Colonic mucosa (tissue), 4 donors: Measurements from ENCODE around the gene ARHGEF19. TPM values are rescaled to one million over a fixed set of nuclear protein-coding genes. Genes with fewer than 3 reads are reported as not detected.

Experiments
- DNase-seq: peaks from one replicate; pipeline ENCODE4 v3.0.0-alpha.2; 2020
- H3K27ac ChIP-seq: fragments of 200-600 bp; one replicate; pipeline ENCODE4 v1.8.0; 2021
- H3K27me3 ChIP-seq: fragments of 200-600 bp; one replicate; pipeline ENCODE4 v1.8.0; 2021
- H3K36me3 ChIP-seq: fragments of 200-600 bp; one replicate; pipeline ENCODE4 v1.8.0; 2021
- H3K4me1 ChIP-seq: fragments of 200-600 bp; one replicate; pipeline ENCODE4 v1.8.0; 2021; ENCODE audit warnings: mild to moderate bottlenecking
- H3K4me3 ChIP-seq: fragments of 200-600 bp; one replicate; pipeline ENCODE4 v1.8.0; 2021
- H3K9ac ChIP-seq, 2 donors: one replicate each; pipeline ENCODE4 v1.7.0; 2013; ENCODE audit warnings: control low read depth in 2 of 2, low read depth in 2 of 2, low read length in 2 of 2
- H3K9me3 ChIP-seq: fragments of 200-600 bp; one replicate; pipeline ENCODE4 v1.8.0; 2021
- intact Hi-C: fragments of 100-400 bp; cut with DNase I; formaldehyde crosslinking; loops from one replicate; pipeline ENCODE4 v1.14.1; 2022
- total RNA-seq, 2 donors: library from RNA; stranded (reverse); fragmentation: NEBNext Ultra II Directional in 1 of 2; extraction: Animal tissue kit (Norgen Biotek cat#: 25700) in 1 of 2; gene quantifications; one replicate each; pipeline ENCODE4 v1.2.1, GENCODE V29; 2021
- TF ChIP-seq, protein P1 (sequence below): fragments of 200-600 bp; IDR thresholded peaks from one replicate; pipeline ENCODE4 v1.8.0; 2022; ENCODE audit warnings: antibody characterized with exemption, mild to moderate bottlenecking
- donor health status: healthy.
- donor health status: DM: no; HTN: no; CAD: no.
- donor health status: DM: no; HTN: no; CAD: no.

Gene ARHGEF19
- total RNA-seq, 2 donors from 2014 or later, result 5.8 to 9.0 TPM

DNA sequence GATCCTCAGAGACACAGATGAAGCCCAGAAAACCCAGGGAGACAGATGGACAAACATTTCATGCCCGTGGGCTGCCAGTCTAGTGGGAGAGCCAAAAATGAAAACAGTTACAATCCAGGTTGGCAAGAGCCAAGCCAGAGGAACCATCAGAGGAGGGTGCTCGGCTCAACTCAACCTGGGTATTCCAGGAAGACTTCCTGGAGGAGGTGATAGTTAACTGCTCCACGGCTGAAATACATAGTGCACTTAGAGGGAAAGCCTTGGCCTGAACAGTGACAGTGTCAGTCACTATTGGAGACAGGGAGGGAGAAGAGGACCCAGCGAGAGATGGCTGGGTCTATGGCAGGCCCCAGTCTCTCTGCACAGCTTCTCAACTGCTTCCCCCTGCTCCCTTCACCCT lies 1.9 kb downstream of the ARHGEF19 start:
- TF ChIP-seq, protein P1, sequence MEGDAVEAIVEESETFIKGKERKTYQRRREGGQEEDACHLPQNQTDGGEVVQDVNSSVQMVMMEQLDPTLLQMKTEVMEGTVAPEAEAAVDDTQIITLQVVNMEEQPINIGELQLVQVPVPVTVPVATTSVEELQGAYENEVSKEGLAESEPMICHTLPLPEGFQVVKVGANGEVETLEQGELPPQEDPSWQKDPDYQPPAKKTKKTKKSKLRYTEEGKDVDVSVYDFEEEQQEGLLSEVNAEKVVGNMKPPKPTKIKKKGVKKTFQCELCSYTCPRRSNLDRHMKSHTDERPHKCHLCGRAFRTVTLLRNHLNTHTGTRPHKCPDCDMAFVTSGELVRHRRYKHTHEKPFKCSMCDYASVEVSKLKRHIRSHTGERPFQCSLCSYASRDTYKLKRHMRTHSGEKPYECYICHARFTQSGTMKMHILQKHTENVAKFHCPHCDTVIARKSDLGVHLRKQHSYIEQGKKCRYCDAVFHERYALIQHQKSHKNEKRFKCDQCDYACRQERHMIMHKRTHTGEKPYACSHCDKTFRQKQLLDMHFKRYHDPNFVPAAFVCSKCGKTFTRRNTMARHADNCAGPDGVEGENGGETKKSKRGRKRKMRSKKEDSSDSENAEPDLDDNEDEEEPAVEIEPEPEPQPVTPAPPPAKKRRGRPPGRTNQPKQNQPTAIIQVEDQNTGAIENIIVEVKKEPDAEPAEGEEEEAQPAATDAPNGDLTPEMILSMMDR, result no peak
- no peaks in the 10 kb centered on the region for H3K9me3 ChIP-seq
- no peak overlapping the region for H3K9ac ChIP-seq
- no peaks in the 10 kb centered on the region for H3K27me3 ChIP-seq
- peaks cover 4% of the 10 kb centered on the region for H3K4me1 ChIP-seq
- intact Hi-C loops, result no loop called here
- H3K4me3 ChIP-seq, result no peak overlapping the region
- no peaks in the 10 kb centered on the region for H3K36me3 ChIP-seq
- no peak overlapping the region for H3K27ac ChIP-seq
- DNase-seq, result no peak

DNA sequence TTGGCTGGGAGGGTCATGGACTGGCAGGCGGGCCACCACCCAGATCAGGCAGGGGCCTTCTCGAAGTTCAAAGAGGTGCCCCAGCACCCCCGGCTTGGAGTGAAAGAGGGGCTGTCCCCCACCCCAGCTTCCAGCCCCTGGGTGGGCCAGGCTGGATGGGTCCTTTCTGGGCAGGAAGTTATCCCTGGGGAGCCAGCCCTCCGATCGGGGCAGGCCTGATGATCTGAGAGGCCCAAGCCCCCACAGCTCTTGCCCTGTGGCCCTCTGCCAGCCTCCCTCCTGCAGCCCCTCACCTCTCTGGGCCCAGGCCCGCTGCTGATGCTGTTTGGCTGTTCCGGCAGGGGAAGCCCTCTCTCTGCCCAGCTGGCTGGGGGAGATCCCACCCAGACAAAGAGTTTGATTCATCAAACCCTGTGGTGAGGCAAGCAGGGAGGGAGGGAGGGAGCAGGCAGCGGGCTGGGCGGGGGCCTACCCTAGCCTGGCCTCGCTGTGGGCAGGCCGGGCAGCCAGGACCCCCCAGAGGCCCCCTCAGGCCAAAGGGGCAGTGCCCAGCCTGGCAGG lies 2.5 kb downstream of the ARHGEF19 start:
- H3K27me3 ChIP-seq, result no peaks in the 10 kb centered on the region
- no peaks in the 10 kb centered on the region for H3K36me3 ChIP-seq
- no peaks in the 10 kb centered on the region for H3K9me3 ChIP-seq
- peak overlapping the region in 1 of 2 donors; percentile 6 for H3K9ac ChIP-seq
- TF ChIP-seq, protein P1, result no peak
- DNase-seq, result no peak
- H3K4me1 ChIP-seq, result peaks cover 4% of the 10 kb centered on the region
- intact Hi-C loops, result loop anchor here (10.0 kb wide), 1 partner anchor 155 kb away; the partner anchor contains the start of gene SZRD1
- H3K4me3 ChIP-seq, result no peak overlapping the region
- H3K27ac ChIP-seq, result no peak overlapping the region

DNA sequence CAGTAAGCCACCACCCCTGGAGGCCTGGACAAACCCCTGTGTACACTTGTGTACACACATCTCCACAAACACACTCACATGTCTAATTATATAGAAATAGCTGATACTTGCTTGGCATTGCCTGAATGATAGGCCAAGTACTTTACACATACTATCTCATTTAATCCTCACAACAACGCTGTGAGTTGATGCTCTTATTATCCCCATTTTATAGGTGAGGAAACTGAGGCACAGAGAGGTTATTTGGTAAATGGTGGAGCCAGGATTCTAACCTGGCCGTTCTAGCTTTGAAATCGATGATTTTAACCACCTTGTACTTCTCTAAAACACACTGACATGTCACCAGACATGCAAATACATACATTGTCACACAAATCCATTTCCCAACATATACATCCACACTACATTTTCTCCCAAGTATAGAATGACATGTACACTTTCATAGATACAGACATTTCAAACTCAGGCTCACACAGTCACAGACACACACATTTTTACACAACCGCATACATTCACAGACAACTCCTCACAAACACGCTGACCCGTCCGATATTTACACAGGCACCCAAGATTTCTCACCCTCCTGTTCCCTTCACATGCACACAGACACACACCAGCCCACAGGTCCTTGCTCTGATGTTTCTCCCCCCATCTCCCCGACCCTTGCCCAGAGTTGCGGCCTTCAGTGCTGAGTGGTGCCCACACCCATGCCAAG lies 3.2 kb downstream of the ARHGEF19 start:
- no peak for DNase-seq
- no peak overlapping the region for H3K9ac ChIP-seq
- intact Hi-C loops, result loop anchor here (10.0 kb wide), 1 partner anchor 156 kb away; the partner anchor contains the start of gene SZRD1
- H3K4me1 ChIP-seq, result peaks cover 4% of the 10 kb centered on the region
- H3K27ac ChIP-seq, result no peak overlapping the region
- no peaks in the 10 kb centered on the region for H3K27me3 ChIP-seq
- no peaks in the 10 kb centered on the region for H3K36me3 ChIP-seq
- TF ChIP-seq, protein P1, result no peak
- no peaks in the 10 kb centered on the region for H3K9me3 ChIP-seq
- H3K4me3 ChIP-seq, result no peak overlapping the region

DNA sequence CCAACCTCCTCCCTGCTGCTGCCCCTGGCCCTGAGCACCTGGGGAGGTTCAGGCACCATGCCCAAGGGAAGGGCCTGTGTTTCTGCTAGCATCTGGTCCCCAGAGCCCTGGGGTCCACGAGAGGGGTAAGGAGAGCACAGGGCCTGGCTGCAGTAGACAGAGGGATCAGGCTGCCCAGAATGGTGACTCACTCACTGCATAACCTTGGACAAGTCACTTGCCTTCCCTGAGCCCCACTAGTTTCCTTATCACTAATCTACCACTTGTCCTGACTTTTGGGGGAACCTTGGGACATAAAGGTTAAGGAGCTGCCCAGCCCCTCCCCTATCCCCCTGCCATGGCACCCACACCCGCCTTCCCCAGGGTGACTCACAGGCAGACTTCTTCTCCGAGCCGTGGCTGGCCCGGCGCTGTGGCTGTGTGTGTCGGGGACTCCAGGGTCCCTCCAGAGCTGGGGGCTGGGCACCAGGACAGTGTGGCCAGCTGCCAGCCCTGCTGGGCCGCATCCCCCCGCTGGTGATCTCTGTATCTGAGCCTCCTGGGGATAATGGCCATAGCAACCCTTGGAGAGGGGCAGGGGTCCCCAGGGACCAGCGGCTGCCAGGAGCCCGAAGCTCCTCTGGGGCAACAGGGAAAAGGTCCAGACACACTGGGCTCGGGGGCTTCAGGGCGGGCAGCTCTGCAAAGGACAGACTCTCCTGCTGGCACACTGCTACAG lies 4.0 kb downstream of the ARHGEF19 start:
- DNase-seq, result no peak
- H3K9ac ChIP-seq, result no peak overlapping the region
- intact Hi-C loops, result loop anchor here (10.0 kb wide), 1 partner anchor 156 kb away; the partner anchor contains the start of gene SZRD1
- no peak overlapping the region for H3K4me3 ChIP-seq
- H3K27me3 ChIP-seq, result no peaks in the 10 kb centered on the region
- H3K27ac ChIP-seq, result no peak overlapping the region
- H3K9me3 ChIP-seq, result no peaks in the 10 kb centered on the region
- no peaks in the 10 kb centered on the region for H3K36me3 ChIP-seq
- TF ChIP-seq, protein P1, result no peak
- H3K4me1 ChIP-seq, result peaks cover 4% of the 10 kb centered on the region
